ENCODE results near the gene RNF40. TPM values are rescaled to one million over a fixed set of nuclear protein-coding genes. Genes with fewer than 3 reads are reported as not detected.

RNF40 gene
- total and polyA plus RNA-seq, 2 of the 8 experiments (the other 6 are each of a cell fraction or from before 2014, with no cell fraction given): 38.5 to 68.7 TPM

DNA sequence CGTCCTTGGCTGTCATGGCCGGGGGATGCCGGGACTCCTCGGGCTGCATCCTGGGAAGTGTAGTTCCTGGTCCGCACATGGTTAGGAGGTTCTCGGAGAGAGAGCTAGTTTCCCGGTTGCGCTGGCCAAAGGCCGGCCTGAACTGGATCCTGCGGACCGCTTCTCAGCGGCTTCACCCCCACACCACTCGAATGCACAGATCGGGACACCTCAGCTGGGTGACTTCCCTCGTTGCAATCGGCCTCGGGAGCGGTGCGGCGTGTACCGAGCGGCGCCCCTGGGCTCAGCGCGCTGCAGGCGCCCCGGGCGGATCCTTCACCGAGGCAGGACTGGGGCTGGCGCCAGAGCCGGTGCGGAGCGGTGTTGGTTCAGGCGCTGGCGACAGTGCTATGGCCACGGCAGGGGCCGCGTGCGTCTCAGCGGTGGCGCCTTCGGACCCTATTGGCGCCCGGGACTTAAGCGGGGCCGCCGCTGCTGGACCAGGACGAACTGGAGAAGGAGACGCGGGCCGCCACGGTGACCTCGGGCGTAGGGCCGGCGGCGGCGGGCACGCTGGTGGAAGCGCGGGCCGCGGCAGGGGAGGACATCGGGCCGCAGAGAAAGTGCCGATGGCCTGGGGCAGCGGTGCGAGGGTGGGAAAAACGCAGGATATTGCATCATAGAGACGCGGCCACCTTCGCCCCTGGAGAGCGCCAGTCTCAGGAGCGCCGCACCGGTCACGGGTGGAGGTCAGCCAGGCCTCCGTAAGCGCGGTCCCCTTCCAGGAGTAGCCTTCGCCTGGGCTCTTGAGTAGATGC lies 13.5 kb downstream of the RNF40 start (continued):
- no peak for TF ChIP-seq CHD7 (IDR thresholded peaks at IDR 0.05; ENCODE audit: insufficient replicate concordance, low read length)
- TF ChIP-seq SIRT6 (IDR thresholded peaks at IDR 0.05; ENCODE audit: low read length): no peak
- TF ChIP-seq, protein P1, sequence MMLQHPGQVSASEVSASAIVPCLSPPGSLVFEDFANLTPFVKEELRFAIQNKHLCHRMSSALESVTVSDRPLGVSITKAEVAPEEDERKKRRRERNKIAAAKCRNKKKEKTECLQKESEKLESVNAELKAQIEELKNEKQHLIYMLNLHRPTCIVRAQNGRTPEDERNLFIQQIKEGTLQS (IDR thresholded peaks at IDR 0.05; ENCODE audit: insufficient read depth, low read depth, low read length): no peak
- TF ChIP-seq CHD1 (IDR thresholded peaks at IDR 0.05; ENCODE audit: low read depth, low read length): no peak
- no peak for TF ChIP-seq KDM1A (IDR thresholded peaks at IDR 0.05; ENCODE audit: borderline replicate concordance, low read length)
- peak; percentile 71 for TF ChIP-seq KDM4A (IDR thresholded peaks at IDR 0.05; ENCODE audit: low read depth, low read length, severe bottlenecking)
- TF ChIP-seq CREB1 (IDR thresholded peaks at IDR 0.05): peak; percentile 84
- no peak for TF ChIP-seq RXRA (IDR thresholded peaks at IDR 0.05; ENCODE audit: insufficient read depth, low read depth, low read length)
- TF ChIP-seq GTF2F1 (IDR thresholded peaks at IDR 0.05; ENCODE audit: borderline replicate concordance, low read depth, low read length): no peak
- TF ChIP-seq CHD2 (IDR thresholded peaks at IDR 0.05; ENCODE audit: low read length): 0 out of 2 replicates have a peak, but pooled peaks have one; percentile 33

Data from H1 (cell line).